ENCODE measurements around the gene NME9.
"Not testable (repeated sequence)": the region's sequence is repeated elsewhere in the genome, so short reads cannot be mapped to it uniquely, and the experiment has no call there.

NME9 gene

GRCh38 chr3:138329127-138329983 is at the start of gene NME9:
NME9 (minus strand) TSS chr3:138329851; CDS start chr3:138329335, 516 bp downstream.
- DNase-seq: peak; percentile 82

GRCh38 chr3:138378990-138379389 is 49.3 kb upstream of the NME9 start:
- no peak for DNase-seq

GRCh38 chr3:138378331-138378730 is 48.7 kb upstream of the NME9 start:
- no peak for DNase-seq

- no peak for DNase-seq
Observed at GRCh38 chr3:138377804-138378203, 48.2 kb upstream of the NME9 start.

GRCh38 chr3:138377212-138377611 is 47.6 kb upstream of the NME9 start:
- DNase-seq: not testable (repeated sequence)

GRCh38 chr3:138376663-138377062 is 47.0 kb upstream of the NME9 start:
- DNase-seq: no peak

- no peak for DNase-seq
Observed at GRCh38 chr3:138375447-138375846, 45.8 kb upstream of the NME9 start.

- DNase-seq: no peak
Observed at GRCh38 chr3:138374573-138375134, 45.0 kb upstream of the NME9 start.

- DNase-seq: no peak
Observed at GRCh38 chr3:138373736-138374094, 44.1 kb upstream of the NME9 start.

- DNase-seq: no peak
Observed at GRCh38 chr3:138373087-138373735, 43.6 kb upstream of the NME9 start.

- no peak for DNase-seq
Observed at GRCh38 chr3:138371070-138371965, 41.7 kb upstream of the NME9 start.

GRCh38 chr3:138370321-138370720 is 40.7 kb upstream of the NME9 start:
- no peak for DNase-seq

- DNase-seq: no peak
Observed at GRCh38 chr3:138369151-138369900, 39.7 kb upstream of the NME9 start.

- DNase-seq: no peak
Observed at GRCh38 chr3:138367911-138368310, 38.3 kb upstream of the NME9 start.

- no peak for DNase-seq
Observed at GRCh38 chr3:138367326-138367850, 37.7 kb upstream of the NME9 start.

GRCh38 chr3:138366006-138366759 is 36.5 kb upstream of the NME9 start:
- no peak for DNase-seq

- no peak for DNase-seq
Observed at GRCh38 chr3:138365253-138365555, 35.6 kb upstream of the NME9 start.

GRCh38 chr3:138364356-138365252 is 35.0 kb upstream of the NME9 start:
- DNase-seq: no peak

- no peak for DNase-seq
Observed at GRCh38 chr3:138363322-138363721, 33.7 kb upstream of the NME9 start.

GRCh38 chr3:138362538-138362937 is 32.9 kb upstream of the NME9 start:
- no peak for DNase-seq
